ENCODE measurements around the gene GSDME. TPM values are rescaled to one million over a fixed set of nuclear protein-coding genes. Genes with fewer than 3 reads are reported as not detected.

Gene GSDME
- total and polyA plus RNA-seq, 7 donors: 4.9 to 32.1 (median 14.1) TPM

- H3K4me1 ChIP-seq: peaks cover 17% of the 10 kb centered on the region
- DNase-seq: no peak
- WGBS, 3 donors: 88 to 95% (median 94%) methylated on average over 9 of the region's 9 CpGs
- no peak for TF ChIP-seq CTCF (IDR thresholded peaks at IDR 0.05)
- peaks cover 0 to 9% of the 10 kb centered on the region in 2 donors for H3K36me3 ChIP-seq (ENCODE audit: insufficient read depth in 1 of 2, low read depth in 1 of 2)
- ATAC-seq: no peak
- H3K9me3 ChIP-seq: peaks cover 5% of the 10 kb centered on the region
- peak overlapping the region; percentile 74 for H3K27ac ChIP-seq
- H3K4me3 ChIP-seq: no peak overlapping the region
- intact Hi-C loops (cut with DNase I): no loop called here
- H3K27me3 ChIP-seq (ENCODE audit: insufficient read depth in 3 of 3, low read length in 2 of 3): no peaks in the 10 kb centered on the region
Observed at GRCh38 chr7:24742506-24743162, 14.6 kb downstream of the GSDME start.

- Histone ChIP-seq H3K4me1 (peaks cover 17% of the 10 kb centered on the region), H3K4me3 (no peak overlapping the region), H3K9me3 (peaks cover 5% of the 10 kb centered on the region), H3K36me3 (ENCODE audit: insufficient read depth in 1 of 2, low read depth in 1 of 2) (peaks cover 0 to 9% of the 10 kb centered on the region in 2 donors), H3K27ac (peak overlapping the region; percentile 74), H3K27me3 (ENCODE audit: insufficient read depth in 3 of 3, low read length in 2 of 3) (no peaks in the 10 kb centered on the region)
- intact Hi-C loops (cut with DNase I): no loop called here
- no peak for TF ChIP-seq CTCF (IDR thresholded peaks at IDR 0.05)
- peak; percentile 94 to 98 (median 96) for ATAC-seq
- DNase-seq: peak; percentile 73 to 78
- 61 to 79% (median 69%) methylated on average over 14 of the region's 14 CpGs for WGBS, 3 donors
Observed at GRCh38 chr7:24741679-24742505, 15.4 kb downstream of the GSDME start.

- peaks cover 17% of the 10 kb centered on the region for H3K4me1 ChIP-seq
- H3K36me3 ChIP-seq (ENCODE audit: insufficient read depth in 1 of 2, low read depth in 1 of 2): peaks cover 0 to 9% of the 10 kb centered on the region in 2 donors
- intact Hi-C loops (cut with DNase I): no loop called here
- no peaks in the 10 kb centered on the region for H3K27me3 ChIP-seq (ENCODE audit: insufficient read depth in 3 of 3, low read length in 2 of 3)
- TF ChIP-seq CTCF (IDR thresholded peaks at IDR 0.05): no peak
- ATAC-seq: peak; percentile 65 to 79 (median 76)
- H3K4me3 ChIP-seq: no peak overlapping the region
- H3K9me3 ChIP-seq: peaks cover 5% of the 10 kb centered on the region
- peak overlapping the region; percentile 74 for H3K27ac ChIP-seq
- DNase-seq: peak in 1 of 2 donors; percentile 31
- WGBS, 3 donors: 49 to 66% (median 50%) methylated on average over 9 of the region's 9 CpGs
Observed at GRCh38 chr7:24740871-24741270, 16.4 kb downstream of the GSDME start.

- intact Hi-C loops (cut with DNase I): no loop called here
- Histone ChIP-seq H3K36me3 (ENCODE audit: insufficient read depth in 1 of 2, low read depth in 1 of 2) (peaks cover 0 to 5% of the 10 kb centered on the region in 2 donors), H3K9me3 (peaks cover 5% of the 10 kb centered on the region), H3K27me3 (ENCODE audit: insufficient read depth in 3 of 3, low read length in 2 of 3) (no peaks in the 10 kb centered on the region), H3K27ac (no peak overlapping the region), H3K4me1 (peaks cover 17% of the 10 kb centered on the region), H3K4me3 (no peak overlapping the region)
- DNase-seq (no peak), ATAC-seq (no peak)
- 93 to 94% (median 94%) methylated on average over 1 of the region's 1 CpG for WGBS, 3 donors
- TF ChIP-seq CTCF (IDR thresholded peaks at IDR 0.05): no peak
Observed at GRCh38 chr7:24739306-24739705, 18.0 kb downstream of the GSDME start.

Measured in psoas muscle (tissue), 8 donors.